ENCODE results near the gene C2CD5.

The C2CD5 gene

DNA sequence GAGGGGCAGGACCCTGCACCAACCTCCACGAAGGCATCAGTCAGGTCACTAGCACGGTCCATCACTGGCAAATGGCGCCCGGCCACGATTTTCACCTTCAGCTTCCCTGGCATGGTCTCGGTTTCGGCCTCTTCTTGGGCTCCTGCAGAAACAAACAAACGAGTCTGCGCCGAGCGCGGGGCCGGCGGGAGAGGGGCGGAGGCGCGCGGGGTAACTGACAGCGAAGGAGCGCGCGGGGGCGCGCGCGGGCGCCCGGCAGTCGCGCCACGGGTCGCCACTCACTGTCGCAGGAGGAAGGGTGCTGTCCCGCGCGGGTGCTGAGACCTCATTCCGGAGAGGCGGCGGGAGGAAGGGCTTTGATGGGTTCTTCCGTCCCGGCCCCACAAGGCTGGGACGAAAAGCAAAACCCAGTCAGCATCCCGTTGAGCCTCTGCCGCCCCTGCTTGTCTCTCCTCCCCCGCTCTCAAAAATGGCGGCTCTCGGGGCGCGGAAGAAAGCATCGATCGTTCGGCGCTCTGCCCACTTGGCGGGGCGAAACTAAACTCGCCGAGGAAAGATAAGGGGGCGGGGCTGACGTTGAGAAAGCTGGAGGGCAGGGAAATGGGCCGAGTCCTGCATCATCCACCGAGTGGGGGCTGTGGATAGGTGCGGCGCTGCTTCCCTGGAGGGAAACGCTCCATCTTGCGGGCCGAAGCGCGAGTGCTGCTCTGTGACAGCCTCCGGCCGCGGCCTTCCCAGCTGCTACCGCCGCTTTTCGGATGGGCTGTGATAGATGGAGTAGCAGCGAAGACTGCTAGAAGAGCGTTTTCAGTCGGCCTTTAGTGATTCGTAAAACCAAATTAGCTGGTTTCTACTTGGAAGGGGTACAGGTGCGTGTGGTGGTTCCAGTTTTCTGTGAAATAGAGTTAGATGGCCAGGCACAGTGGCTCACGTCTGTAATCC lies at the start of gene C2CD5:
TSS of gene C2CD5 (minus strand) at position 505 of the 942 bp plus-strand sequence. CDS start at position 113, 392 bp downstream.
- TF ChIP-seq ZFX (IDR thresholded peaks at IDR 0.05; ENCODE audit: borderline replicate concordance) (no peak), CTCF (IDR thresholded peaks at IDR 0.05) (peak; percentile 72)
- peak within 1 kb of the TSS; percentile 92 for H3K27ac ChIP-seq

- TF ChIP-seq CTCF (IDR thresholded peaks at IDR 0.05) (no peak), ZFX (IDR thresholded peaks at IDR 0.05; ENCODE audit: borderline replicate concordance) (no peak)
- H3K27ac ChIP-seq, result no peak overlapping the region
Observed at GRCh38 chr12:22593864-22594263, 49.5 kb upstream of the C2CD5 start.

DNA sequence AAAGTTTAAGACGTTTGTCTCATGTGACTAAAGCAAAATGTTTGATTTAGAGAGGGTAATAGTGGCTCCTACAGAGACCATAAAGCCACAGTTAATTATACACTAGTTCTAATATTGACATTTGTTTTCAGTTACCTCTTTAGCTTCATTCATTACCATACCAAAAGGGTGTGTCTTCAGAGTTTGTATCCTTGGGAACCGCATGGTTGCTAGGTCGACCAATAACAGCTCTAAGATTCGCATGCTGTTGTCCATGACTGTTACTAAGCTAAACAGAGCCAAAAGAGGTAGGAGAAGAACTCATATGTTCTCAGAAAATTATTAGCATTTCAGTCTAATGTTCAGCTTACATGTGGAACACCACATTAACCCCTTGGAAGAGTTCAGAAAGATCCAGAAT lies 44.5 kb upstream of the C2CD5 start:
- no peak for TF ChIP-seq ZFX (IDR thresholded peaks at IDR 0.05; ENCODE audit: borderline replicate concordance)
- no peak for TF ChIP-seq CTCF (IDR thresholded peaks at IDR 0.05)
- peak overlapping the region; percentile 66 for H3K27ac ChIP-seq

- H3K27ac ChIP-seq, result no peak overlapping the region
- TF ChIP-seq ZFX (IDR thresholded peaks at IDR 0.05; ENCODE audit: borderline replicate concordance) (no peak), CTCF (IDR thresholded peaks at IDR 0.05) (no peak)
Observed at GRCh38 chr12:22578328-22578727, 34.0 kb upstream of the C2CD5 start.

DNA sequence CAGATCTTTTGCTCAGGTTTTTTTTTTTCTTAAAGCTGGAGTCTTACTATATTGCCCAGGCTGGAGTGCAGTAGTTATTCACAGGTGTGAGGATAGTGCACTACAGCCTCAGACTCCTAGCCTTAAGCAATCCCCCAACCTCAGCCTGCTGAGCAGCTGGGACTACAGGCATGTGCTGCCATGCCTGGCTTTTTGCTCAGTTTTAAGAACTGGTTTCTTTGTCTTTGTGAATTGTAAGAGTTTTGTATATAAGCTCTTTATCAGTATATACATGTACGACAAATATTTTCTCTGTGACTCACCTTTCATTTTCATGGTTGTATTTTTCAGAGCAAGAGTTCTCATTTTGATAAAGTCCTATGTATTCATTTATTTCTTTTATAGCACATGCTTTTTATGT lies 33.3 kb upstream of the C2CD5 start:
- no peak for TF ChIP-seq CTCF (IDR thresholded peaks at IDR 0.05)

DNA sequence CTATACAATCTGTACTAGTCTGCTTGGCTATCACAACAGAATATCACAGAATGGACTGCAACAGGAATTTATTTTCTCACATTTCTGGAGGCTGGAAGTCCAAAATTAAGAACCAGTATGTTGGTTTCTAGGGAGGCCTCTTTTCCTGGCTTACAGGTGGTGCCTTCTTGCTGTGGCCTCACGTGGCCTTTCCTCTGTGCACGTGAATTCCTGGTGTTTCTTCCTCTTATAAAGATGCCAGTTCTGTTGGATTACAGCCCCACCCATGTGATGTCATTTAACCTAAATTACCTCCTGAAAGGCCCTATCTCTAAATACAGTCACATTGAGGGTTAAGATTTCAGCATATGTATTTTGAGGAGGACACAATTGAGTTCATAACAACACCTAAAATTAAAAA lies 32.1 kb upstream of the C2CD5 start:
- H3K27ac ChIP-seq, result no peak overlapping the region
- TF ChIP-seq ZFX (IDR thresholded peaks at IDR 0.05; ENCODE audit: borderline replicate concordance), result no peak
- TF ChIP-seq CTCF (IDR thresholded peaks at IDR 0.05), result no peak

More for the DNA sequence above, 33.3 kb upstream of the C2CD5 start:
- H3K27ac ChIP-seq, result no peak overlapping the region

GRCh38 chr12:22576065-22576464 lies 31.7 kb upstream of the C2CD5 start:
- TF ChIP-seq CTCF (IDR thresholded peaks at IDR 0.05) (no peak), ZFX (IDR thresholded peaks at IDR 0.05; ENCODE audit: borderline replicate concordance) (no peak)
- H3K27ac ChIP-seq, result no peak overlapping the region
